Measurements from ENCODE around the gene TLX3. TPM values are rescaled to one million over a fixed set of nuclear protein-coding genes. Genes with fewer than 3 reads are reported as not detected.
"Not testable (repeated sequence)": the region's sequence is repeated elsewhere in the genome, so short reads cannot be mapped to it uniquely, and the experiment has no call there.

TLX3 gene
- total RNA-seq, 1 donor, result not detected

- no peak for DNase-seq (ENCODE audit: low read depth)
- no peak overlapping the region for H3K4me3 ChIP-seq (ENCODE audit: low read depth, low read length)
- TF ChIP-seq, protein P1, sequence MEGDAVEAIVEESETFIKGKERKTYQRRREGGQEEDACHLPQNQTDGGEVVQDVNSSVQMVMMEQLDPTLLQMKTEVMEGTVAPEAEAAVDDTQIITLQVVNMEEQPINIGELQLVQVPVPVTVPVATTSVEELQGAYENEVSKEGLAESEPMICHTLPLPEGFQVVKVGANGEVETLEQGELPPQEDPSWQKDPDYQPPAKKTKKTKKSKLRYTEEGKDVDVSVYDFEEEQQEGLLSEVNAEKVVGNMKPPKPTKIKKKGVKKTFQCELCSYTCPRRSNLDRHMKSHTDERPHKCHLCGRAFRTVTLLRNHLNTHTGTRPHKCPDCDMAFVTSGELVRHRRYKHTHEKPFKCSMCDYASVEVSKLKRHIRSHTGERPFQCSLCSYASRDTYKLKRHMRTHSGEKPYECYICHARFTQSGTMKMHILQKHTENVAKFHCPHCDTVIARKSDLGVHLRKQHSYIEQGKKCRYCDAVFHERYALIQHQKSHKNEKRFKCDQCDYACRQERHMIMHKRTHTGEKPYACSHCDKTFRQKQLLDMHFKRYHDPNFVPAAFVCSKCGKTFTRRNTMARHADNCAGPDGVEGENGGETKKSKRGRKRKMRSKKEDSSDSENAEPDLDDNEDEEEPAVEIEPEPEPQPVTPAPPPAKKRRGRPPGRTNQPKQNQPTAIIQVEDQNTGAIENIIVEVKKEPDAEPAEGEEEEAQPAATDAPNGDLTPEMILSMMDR (IDR thresholded peaks at IDR 0.05; ENCODE audit: insufficient read depth, low read length), result no peak
These were observed 23.6 kb upstream of the TLX3 start for GRCh38 chr5:171285465-171285864.

DNA sequence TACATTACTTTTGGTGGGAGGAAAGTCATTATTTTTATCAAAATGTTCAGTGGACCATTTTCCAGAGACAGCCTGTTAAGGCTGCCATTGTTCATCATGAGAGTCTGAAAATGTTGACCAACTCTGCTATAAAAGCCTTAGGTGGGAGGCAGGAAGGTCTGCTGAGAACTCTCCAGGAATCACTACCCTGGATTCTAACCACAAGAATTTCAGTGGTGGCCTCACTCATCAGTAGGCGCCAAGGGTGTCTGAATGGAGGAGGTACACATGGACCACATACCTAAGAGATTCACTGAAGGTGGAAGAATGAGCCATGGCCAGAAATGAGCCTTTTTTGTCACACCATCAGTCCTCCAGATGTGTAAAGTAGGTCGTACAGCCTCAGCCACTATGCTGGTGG, 21.0 kb upstream of the TLX3 start:
- H3K4me3 ChIP-seq (ENCODE audit: low read depth, low read length), result no peak overlapping the region
- TF ChIP-seq, protein P1 (IDR thresholded peaks at IDR 0.05; ENCODE audit: insufficient read depth, low read length), result no peak
- DNase-seq (ENCODE audit: low read depth), result no peak

DNA sequence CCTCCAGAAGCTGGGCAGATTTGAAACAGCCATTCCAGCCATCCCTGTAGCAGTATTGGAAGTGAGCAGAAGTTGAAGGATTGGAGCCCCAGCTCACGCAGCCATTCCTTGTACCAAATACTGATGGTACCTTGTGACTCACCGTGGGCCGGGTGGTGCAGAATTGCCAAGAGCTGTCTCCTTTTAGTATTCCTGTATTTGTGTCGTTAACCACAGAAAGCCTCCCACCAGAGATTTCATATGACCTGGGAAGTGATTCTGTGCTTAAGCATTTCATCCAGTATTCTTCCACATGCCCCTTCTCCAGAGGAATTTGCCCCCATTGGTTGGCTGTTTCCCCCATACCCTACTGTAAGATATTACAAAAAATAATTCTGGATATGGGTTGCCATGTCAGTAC, 17.7 kb upstream of the TLX3 start:
- no peak for DNase-seq (ENCODE audit: low read depth)

DNA sequence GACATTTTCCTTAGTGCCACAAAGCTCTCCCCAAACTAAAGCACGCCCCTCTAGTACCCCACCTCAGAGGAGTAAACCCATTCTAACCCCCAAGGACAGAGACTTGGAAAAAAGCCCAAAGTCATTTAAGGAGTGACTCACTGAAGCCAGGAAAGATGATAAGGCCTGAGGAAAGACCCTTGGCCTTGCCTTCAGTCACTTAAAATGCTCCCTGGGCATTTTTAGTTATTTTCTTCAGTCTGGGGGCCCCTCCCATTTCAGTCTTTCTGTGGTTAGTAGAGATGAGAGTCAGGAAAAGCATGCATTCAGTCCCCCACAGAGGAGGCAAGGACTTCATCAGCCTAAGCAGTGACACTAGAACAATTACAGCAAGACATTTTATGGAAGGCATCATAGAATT, 13.7 kb upstream of the TLX3 start:
- DNase-seq (ENCODE audit: low read depth), result no peak
- H3K4me3 ChIP-seq (ENCODE audit: low read depth, low read length), result no peak overlapping the region

More for the DNA sequence above, 17.7 kb upstream of the TLX3 start:
- TF ChIP-seq, protein P1 (IDR thresholded peaks at IDR 0.05; ENCODE audit: insufficient read depth, low read length), result no peak
- no peak overlapping the region for H3K4me3 ChIP-seq (ENCODE audit: low read depth, low read length)

GRCh38 chr5:171295801-171296200, 13.2 kb upstream of the TLX3 start:
- no peak for DNase-seq (ENCODE audit: low read depth)
- H3K4me3 ChIP-seq (ENCODE audit: low read depth, low read length), result no peak overlapping the region
- TF ChIP-seq, protein P1 (IDR thresholded peaks at IDR 0.05; ENCODE audit: insufficient read depth, low read length), result no peak

More for the DNA sequence above, 13.7 kb upstream of the TLX3 start:
- TF ChIP-seq, protein P1 (IDR thresholded peaks at IDR 0.05; ENCODE audit: insufficient read depth, low read length), result no peak

DNA sequence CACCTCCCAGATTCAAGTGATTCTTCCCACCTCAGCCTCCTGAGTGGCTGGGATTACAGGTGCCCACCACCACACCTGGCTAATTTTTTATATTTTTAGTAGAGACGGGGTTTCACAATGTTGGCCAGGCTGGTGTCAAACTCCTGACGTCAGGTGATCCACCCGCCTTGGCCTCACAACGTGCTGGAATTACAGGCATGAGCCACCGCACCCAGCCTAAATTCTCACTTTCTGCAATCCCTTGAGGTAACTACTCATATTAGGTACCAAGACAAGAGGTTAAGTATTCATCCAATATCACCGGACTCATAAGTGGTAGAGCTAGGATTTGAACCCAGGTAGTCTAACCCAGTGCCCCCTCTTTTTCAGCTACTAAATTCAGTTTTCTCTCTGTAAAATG, 11.1 kb upstream of the TLX3 start:
- H3K4me3 ChIP-seq (ENCODE audit: low read depth, low read length); DNase-seq (ENCODE audit: low read depth): not testable (repeated sequence)

GRCh38 chr5:171299228-171299627, 9.8 kb upstream of the TLX3 start:
- H3K4me3 ChIP-seq (ENCODE audit: low read depth, low read length), result no peak overlapping the region
- DNase-seq (ENCODE audit: low read depth), result no peak
- TF ChIP-seq, protein P1 (IDR thresholded peaks at IDR 0.05; ENCODE audit: insufficient read depth, low read length), result no peak

Measured in fibroblast of the aortic adventitia (primary cell).